IMR-90 (cell line): ENCODE results near the gene TNNC1. TPM values are rescaled to one million over a fixed set of nuclear protein-coding genes. Genes with fewer than 3 reads are reported as not detected.

Experiments
- ATAC-seq: fragments of 200-7000 bp; cut with Tn5 transposase; 2 replicates; pipeline ENCODE4 v1.9.1; 2020; ENCODE audit warnings: low read depth, mild to moderate bottlenecking, moderate library complexity
- BruUV-seq: library from RNA; stranded (reverse); fragments of 400-500 nt; replicated peaks from 2 replicates; lab custom pipeline; 2021; lab: Mats Ljungman, UMichigan
- CTCF ChIA-PET: fragments of 300-600 bp; formaldehyde crosslinking; extraction: SDS; loops from one replicate; lab custom pipeline; 2021; ENCODE audit warnings: antibody characterized with exemption; lab: Yijun Ruan, JAX
- POLR2A ChIA-PET: fragments of 300-600 bp; sonication (Branson Sonifier 250); formaldehyde crosslinking; loops from one replicate; lab custom pipeline; 2022; ENCODE audit warnings: antibody characterized with exemption; ENCODE audit not compliant: unreplicated experiment; lab: Charles Lee
- DNase-seq: peaks from one replicate; pipeline ENCODE4 v3.0.0; 2013
- H2AFZ ChIP-seq: replicated peaks from 2 replicates; pipeline ENCODE3; 2013; ENCODE audit warnings: low read length, mild to moderate bottlenecking; ENCODE audit not compliant: poor library complexity
- H2AK5ac ChIP-seq: 2 replicates; pipeline ENCODE4 v1.6.1; 2013; ENCODE audit warnings: low read depth, low read length, inconsistent platforms
- H2AK9ac ChIP-seq: replicated peaks from 2 replicates; pipeline ENCODE3; 2013; ENCODE audit warnings: mild to moderate bottlenecking, low read depth, low read length, moderate library complexity; ENCODE audit not compliant: poor library complexity
- H2BK120ac ChIP-seq: 2 replicates; pipeline ENCODE4 v1.6.1; 2013; ENCODE audit warnings: low read depth, low read length, inconsistent platforms
- H2BK15ac ChIP-seq: 3 replicates; pipeline ENCODE4 v1.6.1; 2013; ENCODE audit warnings: low read depth, low read length, inconsistent platforms
- H2BK20ac ChIP-seq: 2 replicates; pipeline ENCODE4 v1.6.1; 2013; ENCODE audit warnings: low read depth, mild to moderate bottlenecking, inconsistent platforms, low read length, moderate library complexity
- H2BK5ac ChIP-seq: 2 replicates; pipeline ENCODE4 v1.6.1; 2013; ENCODE audit warnings: mild to moderate bottlenecking, low read depth, low read length, inconsistent platforms; ENCODE audit not compliant: poor library complexity, severe bottlenecking
- H3K14ac ChIP-seq: replicated peaks from 2 replicates; pipeline ENCODE4 v1.6.1; 2013; ENCODE audit warnings: low read depth, low read length, inconsistent platforms
- H3K18ac ChIP-seq: 2 replicates; pipeline ENCODE4 v1.6.1; 2013; ENCODE audit warnings: low read depth, low read length, control low read depth
- H3K23ac ChIP-seq: 2 replicates; pipeline ENCODE4 v1.6.1; 2013; ENCODE audit warnings: low read depth, low read length, inconsistent platforms
- H3K27ac ChIP-seq: 2 replicates; pipeline ENCODE4 v1.5.1; 2013; ENCODE audit warnings: mild to moderate bottlenecking, control low read depth, low read length; ENCODE audit not compliant: insufficient read depth
- H3K27me3 ChIP-seq: 2 replicates; pipeline ENCODE4 v1.6.1; 2013; ENCODE audit warnings: low read length; ENCODE audit not compliant: control insufficient read depth, insufficient read depth
- H3K36me3 ChIP-seq: 2 replicates; pipeline ENCODE4 v1.6.1; 2013; ENCODE audit warnings: low read length, mixed read lengths; ENCODE audit not compliant: control insufficient read depth, insufficient read depth
- H3K4ac ChIP-seq: 2 replicates; pipeline ENCODE4 v1.6.1; 2013; ENCODE audit warnings: low read depth, low read length, inconsistent platforms
- H3K4me1 ChIP-seq: 2 replicates; pipeline ENCODE4 v1.6.1; 2013; ENCODE audit warnings: low read length, mixed read lengths; ENCODE audit not compliant: control insufficient read depth, insufficient read depth
- H3K4me2 ChIP-seq: 2 replicates; pipeline ENCODE4 v1.6.1; 2013; ENCODE audit warnings: low read depth, mild to moderate bottlenecking, control low read depth, low read length, moderate library complexity
- H3K4me3 ChIP-seq: 2 replicates; pipeline ENCODE4 v1.5.1; 2013; ENCODE audit warnings: low read depth, mild to moderate bottlenecking, control low read depth, low read length, moderate library complexity; ENCODE audit not compliant: insufficient read depth
- H3K56ac ChIP-seq: 2 replicates; pipeline ENCODE4 v1.6.1; 2013; ENCODE audit warnings: low read length, inconsistent platforms; ENCODE audit not compliant: insufficient read depth; ENCODE audit errors: extremely low read depth
- H3K79me1 ChIP-seq, 2 experiments: 2 replicates each; pipeline ENCODE4 v1.6.1; 2013; ENCODE audit warnings: low read length in 2 of 2, inconsistent platforms in 1 of 2, low read depth in 1 of 2
- H3K9ac ChIP-seq: 2 replicates; pipeline ENCODE4 v1.6.1; 2013; ENCODE audit warnings: low read depth, low read length, control low read depth
- H3K9me1 ChIP-seq: 2 replicates; pipeline ENCODE4 v1.6.1; 2013; ENCODE audit warnings: low read length, inconsistent platforms; ENCODE audit not compliant: insufficient read depth
- H3K9me3 ChIP-seq: 2 replicates; pipeline ENCODE4 v1.6.1; 2013; ENCODE audit warnings: low read length; ENCODE audit not compliant: control insufficient read depth, insufficient read depth
- H4K20me1 ChIP-seq: 2 replicates; pipeline ENCODE4 v1.6.1; 2013; ENCODE audit warnings: low read length, inconsistent platforms; ENCODE audit not compliant: insufficient read depth
- H4K5ac ChIP-seq: 2 replicates; pipeline ENCODE4 v1.6.1; 2013; ENCODE audit warnings: mild to moderate bottlenecking, low read depth, low read length, control low read depth
- H4K8ac ChIP-seq, 2 experiments: 2 replicates each; pipeline ENCODE4 v1.6.1; 2013; ENCODE audit warnings: low read depth in 2 of 2, low read length in 2 of 2, control low read depth in 1 of 2, inconsistent platforms in 1 of 2
- H4K91ac ChIP-seq: 2 replicates; pipeline ENCODE4 v1.6.1; 2013; ENCODE audit warnings: low read depth, low read length, inconsistent platforms; ENCODE audit not compliant: insufficient read depth
- BHLHE40 ChIP-seq: fragments of 150-350 bp; IDR thresholded peaks from 2 replicates; pipeline ENCODE4 v1.6.1; 2016; ENCODE audit warnings: mild to moderate bottlenecking, low read depth, low read length
- CEBPB ChIP-seq: IDR thresholded peaks from 2 replicates; pipeline ENCODE4 v1.6.1; 2012; ENCODE audit warnings: low read depth, low read length, improper control_type of control experiment
- CHD1 ChIP-seq: IDR thresholded peaks from 2 replicates; pipeline ENCODE4 v1.6.1; 2012; ENCODE audit warnings: low read depth, low read length, improper control_type of control experiment
- CTCF ChIP-seq: conservative IDR thresholded peaks from 2 replicates; pipeline ENCODE4 v1.5.1; 2012; ENCODE audit warnings: mild to moderate bottlenecking, low read depth, low read length, improper control_type of control experiment
- ELK1 ChIP-seq: fragments of 150-350 bp; IDR thresholded peaks from 2 replicates; pipeline ENCODE4 v1.6.1; 2016; ENCODE audit warnings: low read depth, mild to moderate bottlenecking, low read length, moderate library complexity, borderline replicate concordance
- FOS ChIP-seq: fragments of 150-350 bp; IDR thresholded peaks from 2 replicates; pipeline ENCODE4 v1.6.1; 2016; ENCODE audit warnings: low read depth, low read length
- MAFK ChIP-seq: IDR thresholded peaks from 2 replicates; pipeline ENCODE4 v1.6.1; 2012; ENCODE audit warnings: low read depth, low read length, improper control_type of control experiment
- MAZ ChIP-seq: IDR thresholded peaks from 2 replicates; pipeline ENCODE4 v1.6.1; 2012; ENCODE audit warnings: low read depth, mild to moderate bottlenecking, low read length, improper control_type of control experiment, moderate library complexity, borderline replicate concordance
- MXI1 ChIP-seq: IDR thresholded peaks from 2 replicates; pipeline ENCODE4 v1.6.1; 2012; ENCODE audit warnings: low read depth, mild to moderate bottlenecking, low read length, moderate library complexity, borderline replicate concordance
- NFE2L2 ChIP-seq: fragments of 150-350 bp; IDR thresholded peaks from 2 replicates; pipeline ENCODE4 v1.6.1; 2016; ENCODE audit warnings: low read depth, mild to moderate bottlenecking, low read length
- POLR2A ChIP-seq: IDR thresholded peaks from 2 replicates; pipeline ENCODE4 v1.6.1; 2012; ENCODE audit warnings: mild to moderate bottlenecking, low read depth, low read length
- RAD21 ChIP-seq: IDR thresholded peaks from 2 replicates; pipeline ENCODE4 v1.6.1; 2012; ENCODE audit warnings: low read length, improper control_type of control experiment
- RCOR1 ChIP-seq: IDR thresholded peaks from 2 replicates; pipeline ENCODE4 v1.6.1; 2012; ENCODE audit warnings: mild to moderate bottlenecking, low read length, improper control_type of control experiment; ENCODE audit not compliant: insufficient replicate concordance
- RFX5 ChIP-seq: IDR thresholded peaks from 2 replicates; pipeline ENCODE4 v1.8.0; 2012; ENCODE audit warnings: low read depth, mild to moderate bottlenecking, low read length, moderate library complexity
- SMC3 ChIP-seq: fragments of 150-350 bp; IDR thresholded peaks from 2 replicates; pipeline ENCODE4 v1.6.1; 2016; ENCODE audit warnings: low read depth, mild to moderate bottlenecking, antibody characterized with exemption, low read length, moderate library complexity
- WGBS, 2 experiments: methylation state at CpG; one replicate each; pipeline versions ENCODE4 v1.1.5 to v1.1.7; 2013; ENCODE audit warnings: missing lambda C conversion rate in 2 of 2; ENCODE audit not compliant: insufficient read length in 1 of 2; ENCODE audit errors: extremely low coverage in 2 of 2; 5-methylcytosine and 5-hydroxymethylcytosine counted together
- dilution Hi-C: fragments of 300-500 bp; cut with HindIII; formaldehyde crosslinking; loops from one replicate; pipeline ENCODE4 v1.14.3; 2018; ENCODE audit warnings: low sequenced_read_pairs; ENCODE audit not compliant: unreplicated experiment
- in situ Hi-C: fragments of 300-500 bp; cut with MboI; formaldehyde crosslinking; loops from 3 replicates; pipeline ENCODE4 v1.14.3; 2019; ENCODE audit warnings: low sequenced_read_pairs, inconsistent platforms, mixed read lengths
- intact Hi-C: fragments of 100-400 bp; cut with micrococcal nuclease; formaldehyde crosslinking; loops from 2 replicates; pipeline ENCODE4 v1.10.0; 2022
- polyA plus RNA-seq, 3 experiments: library from polyadenylated mRNA; depleted of rRNA; stranded (reverse); fragments of >200 nt; gene quantifications; 2 replicates each; pipeline ENCODE4 v1.2.3, GENCODE V29; 2012; ENCODE audit warnings: low replicate concordance in 1 of 3
- total RNA-seq: library from RNA; depleted of rRNA; stranded (reverse); fragments of >200 nt; gene quantifications from 2 replicates; pipeline ENCODE4 v1.2.3, GENCODE V29; 2012
- TF ChIP-seq, protein P1 (sequence below): fragments of 150-350 bp; IDR thresholded peaks from 2 replicates; pipeline ENCODE4 v1.6.1; 2017; ENCODE audit warnings: mild to moderate bottlenecking, antibody characterized with exemption, low read length, low read depth

TNNC1 gene
- total and polyA plus RNA-seq, 2 of the 4 experiments (the other 2 are of a cell fraction) = 1.3 to 4.6 TPM

DNA sequence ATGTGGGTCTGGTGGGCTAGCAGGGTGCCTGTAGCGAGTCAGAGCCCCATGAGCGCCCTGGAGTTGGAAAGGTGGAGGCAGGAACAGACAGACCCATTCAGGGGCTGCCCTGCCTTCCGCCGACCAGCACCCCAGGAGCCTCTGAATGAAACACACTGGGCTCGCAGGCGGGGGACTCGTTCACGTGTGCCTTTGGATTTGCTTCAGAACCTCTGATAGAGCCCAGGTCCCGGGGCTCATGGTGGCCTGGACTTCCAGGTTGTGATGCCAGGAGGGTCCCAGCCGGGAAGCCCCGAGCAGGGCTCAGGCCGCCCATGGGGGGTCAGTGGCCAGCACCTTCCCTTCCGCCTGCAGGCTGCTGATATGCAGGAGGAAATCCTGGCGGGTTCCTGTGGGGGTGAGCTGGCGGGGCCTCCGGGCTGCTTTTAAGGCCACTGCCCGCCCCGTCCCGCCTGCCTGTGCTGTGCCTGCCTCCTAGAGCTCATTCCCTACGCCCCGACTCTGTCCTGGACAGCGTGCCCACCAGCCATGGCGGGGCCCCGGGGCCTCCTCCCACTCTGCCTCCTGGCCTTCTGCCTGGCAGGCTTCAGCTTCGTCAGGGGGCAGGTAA, 41.1 kb upstream of the TNNC1 start, which contains the start of gene STAB1:
Gene STAB1, plus strand, starts transcription at position 453 of the 610 bp plus-strand sequence. Its CDS starts 76 bp downstream, at position 529.
- H3K4me1 ChIP-seq = peaks cover 9% of the 10 kb centered on the region; the same call in 1 of the 2 replicates
- WGBS, 2 experiments = 75% methylated on average over 8 of the region's 25 CpGs; no CpG with 5 or more reads in 1 of the 2 experiments
- H4K91ac ChIP-seq = no peak within 1 kb of the TSS
- no peak within 1 kb of the TSS for H3K4me3 ChIP-seq
- H3K36me3 ChIP-seq = peaks cover 33% of the 10 kb centered on the region
- H3K56ac ChIP-seq = no peak within 1 kb of the TSS
- ChIA-PET CTCF (no interaction called here), POLR2A (no interaction called here)
- no peaks in the 10 kb centered on the region for H3K27me3 ChIP-seq
- peak within 1 kb of the TSS; percentile 78 for H2AK9ac ChIP-seq
- H3K18ac ChIP-seq = no peak within 1 kb of the TSS
- no peak within 1 kb of the TSS for H3K4me2 ChIP-seq
- H3K23ac ChIP-seq = no peak within 1 kb of the TSS
- DNase-seq (no peak), ATAC-seq (no peak)
- H2BK20ac ChIP-seq = no peak within 1 kb of the TSS
- peaks cover 0 to 6% of the 10 kb centered on the region in 2 experiments; a peak in 2 of 4 replicates for H3K79me1 ChIP-seq
- TF ChIP-seq, protein P1, sequence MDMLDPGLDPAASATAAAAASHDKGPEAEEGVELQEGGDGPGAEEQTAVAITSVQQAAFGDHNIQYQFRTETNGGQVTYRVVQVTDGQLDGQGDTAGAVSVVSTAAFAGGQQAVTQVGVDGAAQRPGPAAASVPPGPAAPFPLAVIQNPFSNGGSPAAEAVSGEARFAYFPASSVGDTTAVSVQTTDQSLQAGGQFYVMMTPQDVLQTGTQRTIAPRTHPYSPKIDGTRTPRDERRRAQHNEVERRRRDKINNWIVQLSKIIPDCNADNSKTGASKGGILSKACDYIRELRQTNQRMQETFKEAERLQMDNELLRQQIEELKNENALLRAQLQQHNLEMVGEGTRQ = no peak
- no peak for TF ChIP-seq RFX5
- no peak for TF ChIP-seq MAZ
- no peak for TF ChIP-seq POLR2A
- TF ChIP-seq CHD1 = no peak
- TF ChIP-seq NFE2L2 = no peak
- TF ChIP-seq MAFK = no peak
- TF ChIP-seq FOS = no peak
- TF ChIP-seq RCOR1 = no peak
- no peak for TF ChIP-seq BHLHE40
- no peak for TF ChIP-seq CTCF
- TF ChIP-seq ELK1 = no peak
- TF ChIP-seq SMC3 = no peak
- no peak for TF ChIP-seq MXI1
- TF ChIP-seq RAD21 = no peak
- TF ChIP-seq CEBPB = no peak
- peak within 1 kb of the TSS; percentile 76; the same call in 1 of the 2 replicates for H3K4ac ChIP-seq
- H2BK5ac ChIP-seq = no peak within 1 kb of the TSS
- H3K9ac ChIP-seq = no peak within 1 kb of the TSS
- H2AFZ ChIP-seq = peak within 1 kb of the TSS; percentile 44
- H4K20me1 ChIP-seq = peaks cover 12% of the 10 kb centered on the region; the same call in 1 of the 2 replicates
- no peak within 1 kb of the TSS for H2BK15ac ChIP-seq
- peak within 1 kb of the TSS; percentile 54 for H2AK5ac ChIP-seq
- H3K14ac ChIP-seq = 0 out of 2 replicates have a peak within 1 kb of the TSS, but pooled peaks have one; percentile 29
- dilution Hi-C loops (no loop called here), in situ Hi-C loops (no loop called here), intact Hi-C loops (no loop called here)
- peaks cover 10% of the 10 kb centered on the region for H3K9me1 ChIP-seq
- H4K8ac ChIP-seq = no peak within 1 kb of the TSS
- H3K27ac ChIP-seq = no peak within 1 kb of the TSS
- no TSS peak for BruUV-seq
- no peak within 1 kb of the TSS for H4K5ac ChIP-seq
- no peaks in the 10 kb centered on the region for H3K9me3 ChIP-seq
- no peak within 1 kb of the TSS for H2BK120ac ChIP-seq
